Tibial nerve (tissue), 4 donors: ENCODE results near the gene CYP27A1. TPM values are rescaled to one million over a fixed set of nuclear protein-coding genes. Genes with fewer than 3 reads are reported as not detected.

Experiments
- DNase-seq, 2 donors: peaks; one replicate each; pipeline ENCODE4 v3.0.0-alpha.2; 2019; ENCODE audit warnings: low spot score in 2 of 2
- H3K27ac ChIP-seq, 4 donors: fragments of 200-600 bp; sonication (generic) in 3 of 4; one replicate each; pipeline ENCODE4 v1.5.1; 2017 to 2019; ENCODE audit warnings: mild to moderate bottlenecking in 1 of 4
- H3K27me3 ChIP-seq, 2 donors: fragments of 200-600 bp; sonication (generic) in 1 of 2; one replicate each; pipeline versions ENCODE4 v1.5.1 to v1.6.0; 2017 to 2019
- H3K36me3 ChIP-seq, 3 donors: fragments of 200-600 bp; sonication (generic); one replicate each; pipeline ENCODE4 v1.5.1; 2018 to 2019
- H3K4me1 ChIP-seq, 4 donors: fragments of 200-600 bp; sonication (generic) in 3 of 4; one replicate each; pipeline ENCODE4 v1.5.1; 2017 to 2019
- H3K4me3 ChIP-seq, 4 donors: fragments of 200-600 bp; sonication (generic) in 3 of 4; one replicate each; pipeline ENCODE4 v1.5.1; 2017 to 2019; ENCODE audit warnings: mild to moderate bottlenecking in 1 of 4, moderate library complexity in 1 of 4
- H3K9me3 ChIP-seq, 4 donors: fragments of 200-600 bp; sonication (generic) in 3 of 4; one replicate each; pipeline ENCODE4 v1.5.1; 2017 to 2019
- EP300 ChIP-seq, 2 donors: sonication (generic); formaldehyde crosslinking; IDR thresholded peaks; one replicate each; pipeline ENCODE4 v1.6.1; 2017; ENCODE audit warnings: antibody characterized with exemption in 2 of 2, mild to moderate bottlenecking in 1 of 2
- POLR2A ChIP-seq, 2 donors: fragments of 450-650 bp; IDR thresholded peaks; one replicate each; pipeline ENCODE4 v1.6.1; 2017; ENCODE audit warnings: antibody characterized with exemption in 2 of 2, mild to moderate bottlenecking in 2 of 2, moderate library complexity in 2 of 2
- WGBS, 2 donors: methylation state at CpG; one replicate each; pipeline ENCODE4 v1.1.5; 2018; 5-methylcytosine and 5-hydroxymethylcytosine counted together
- total RNA-seq, 4 donors: library from RNA; depleted of rRNA; stranded (reverse); fragments of >200 nt; gene quantifications; one replicate each; pipeline ENCODE4 v1.1.0, GENCODE V29; 2016
- TF ChIP-seq, protein P1 (sequence below), 5 experiments: fragments of 200-600 bp in 3 of 5; fragments of 450-650 bp in 2 of 5; sonication (generic) in 3 of 5; IDR thresholded peaks; one replicate each; pipeline ENCODE4 v1.5.1; 2016 to 2019; ENCODE audit warnings: antibody characterized with exemption in 5 of 5, mild to moderate bottlenecking in 3 of 5, moderate library complexity in 2 of 5

The CYP27A1 gene
- total RNA-seq, 4 donors from 2014 or later, result 57.6 to 92.4 (median 78.9) TPM

DNA sequence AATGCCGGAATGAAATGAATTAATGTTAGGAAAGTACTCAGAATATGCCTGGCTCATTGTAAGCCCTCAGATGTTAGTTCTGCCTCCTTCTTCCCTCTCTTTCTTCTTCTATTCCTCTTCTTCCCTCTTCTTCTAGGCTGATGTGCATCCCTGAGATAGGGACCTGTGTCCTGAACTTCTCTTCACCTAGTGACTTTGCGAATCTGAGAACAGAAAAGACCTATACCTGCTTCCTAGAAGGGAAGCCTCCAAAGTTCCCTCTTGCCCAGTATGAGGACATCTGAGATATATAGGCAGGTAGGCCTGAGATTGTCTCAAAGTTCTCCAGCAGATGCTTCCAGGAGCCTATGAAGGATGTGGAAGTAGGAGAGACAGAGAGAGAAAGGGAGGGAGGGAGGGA lies 8.1 kb upstream of the CYP27A1 start:
- peaks cover 0 to 3% (median 0%) of the 10 kb centered on the region in 4 donors for H3K9me3 ChIP-seq
- H3K4me1 ChIP-seq, result no peaks in the 10 kb centered on the region
- H3K27me3 ChIP-seq, result no peaks in the 10 kb centered on the region
- DNase-seq, result no peak
- 95 to 98% methylated on average over 2 of the region's 2 CpGs for WGBS, 2 donors
- no peak overlapping the region for H3K27ac ChIP-seq
- no peak overlapping the region for H3K4me3 ChIP-seq
- H3K36me3 ChIP-seq, result no peaks in the 10 kb centered on the region
- no peak for TF ChIP-seq EP300 (IDR thresholded peaks at IDR 0.05)

DNA sequence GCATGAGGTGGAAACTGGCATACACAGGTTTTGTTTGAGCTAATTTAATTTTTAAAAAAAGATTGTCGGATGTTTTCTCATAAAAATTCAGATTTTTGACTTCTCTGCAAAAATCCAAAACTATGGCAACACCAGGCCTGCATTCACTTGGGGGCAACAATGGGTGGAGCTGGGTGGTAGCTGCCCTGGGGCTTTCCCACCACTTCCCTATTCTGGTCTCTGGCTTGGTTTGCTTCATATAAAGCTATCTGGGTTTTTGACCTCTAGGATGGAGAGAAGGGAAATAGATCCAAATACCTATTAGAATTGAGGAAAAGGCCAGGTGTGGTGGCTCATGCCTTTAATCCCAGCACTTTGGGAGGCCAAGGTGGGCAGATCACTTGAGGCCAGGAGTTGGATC lies 5.5 kb upstream of the CYP27A1 start:
- Histone ChIP-seq H3K9me3 (peaks cover 0 to 3% (median 0%) of the 10 kb centered on the region in 4 donors), H3K4me3 (no peak overlapping the region), H3K27me3 (no peaks in the 10 kb centered on the region), H3K36me3 (no peaks in the 10 kb centered on the region), H3K27ac (no peak overlapping the region), H3K4me1 (peaks cover 0 to 10% (median 7%) of the 10 kb centered on the region in 4 donors)
- TF ChIP-seq EP300 (IDR thresholded peaks at IDR 0.05) (no peak), POLR2A (IDR thresholded peaks at IDR 0.05) (no peak)
- TF ChIP-seq, protein P1, sequence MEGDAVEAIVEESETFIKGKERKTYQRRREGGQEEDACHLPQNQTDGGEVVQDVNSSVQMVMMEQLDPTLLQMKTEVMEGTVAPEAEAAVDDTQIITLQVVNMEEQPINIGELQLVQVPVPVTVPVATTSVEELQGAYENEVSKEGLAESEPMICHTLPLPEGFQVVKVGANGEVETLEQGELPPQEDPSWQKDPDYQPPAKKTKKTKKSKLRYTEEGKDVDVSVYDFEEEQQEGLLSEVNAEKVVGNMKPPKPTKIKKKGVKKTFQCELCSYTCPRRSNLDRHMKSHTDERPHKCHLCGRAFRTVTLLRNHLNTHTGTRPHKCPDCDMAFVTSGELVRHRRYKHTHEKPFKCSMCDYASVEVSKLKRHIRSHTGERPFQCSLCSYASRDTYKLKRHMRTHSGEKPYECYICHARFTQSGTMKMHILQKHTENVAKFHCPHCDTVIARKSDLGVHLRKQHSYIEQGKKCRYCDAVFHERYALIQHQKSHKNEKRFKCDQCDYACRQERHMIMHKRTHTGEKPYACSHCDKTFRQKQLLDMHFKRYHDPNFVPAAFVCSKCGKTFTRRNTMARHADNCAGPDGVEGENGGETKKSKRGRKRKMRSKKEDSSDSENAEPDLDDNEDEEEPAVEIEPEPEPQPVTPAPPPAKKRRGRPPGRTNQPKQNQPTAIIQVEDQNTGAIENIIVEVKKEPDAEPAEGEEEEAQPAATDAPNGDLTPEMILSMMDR (IDR thresholded peaks at IDR 0.05), result no peak
- 96 to 97% methylated on average over 1 of the region's 1 CpG for WGBS, 2 donors
- DNase-seq, result no peak

DNA sequence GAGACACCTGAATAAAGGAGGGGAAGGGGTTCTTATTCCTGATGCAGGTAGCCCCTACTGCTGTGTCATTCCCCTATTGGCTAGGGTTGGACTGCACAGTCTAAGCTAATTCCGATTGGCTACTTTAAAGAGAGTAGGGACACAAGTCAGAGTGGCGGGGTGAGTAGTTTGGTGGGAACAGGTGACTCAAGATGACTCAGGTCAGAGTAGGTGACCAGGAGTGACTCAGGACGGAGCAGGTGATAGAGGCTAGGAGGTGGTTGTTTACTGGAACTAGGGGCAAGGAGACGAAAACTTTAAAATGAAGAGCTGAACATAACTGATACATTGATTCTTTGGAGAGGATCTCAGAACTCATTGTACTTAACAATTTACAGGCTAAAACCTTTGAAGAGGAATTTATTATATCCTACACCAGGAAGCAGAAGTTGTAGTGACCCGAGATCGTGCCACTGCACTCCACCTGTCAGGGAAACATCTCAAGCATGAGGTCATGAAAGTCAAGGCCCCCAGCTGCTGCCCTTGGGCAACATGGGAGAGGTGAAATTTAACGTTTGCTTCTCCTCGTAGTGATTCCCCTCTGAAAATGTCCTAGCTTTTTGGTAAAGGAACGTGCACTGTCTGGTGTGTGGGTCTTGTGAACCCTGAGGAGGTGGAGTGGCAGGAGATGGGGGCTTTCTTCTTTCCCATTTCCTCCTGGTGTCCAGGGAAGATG lies 4.5 kb upstream of the CYP27A1 start:
- WGBS, 2 donors, result 95 to 97% methylated on average over 9 of the region's 9 CpGs
- Histone ChIP-seq H3K9me3 (peaks cover 0 to 3% (median 0%) of the 10 kb centered on the region in 4 donors), H3K27ac (no peak overlapping the region), H3K4me3 (no peak overlapping the region), H3K4me1 (peaks cover 0 to 11% (median 7%) of the 10 kb centered on the region in 4 donors), H3K36me3 (no peaks in the 10 kb centered on the region), H3K27me3 (no peaks in the 10 kb centered on the region)
- TF ChIP-seq, protein P1 (IDR thresholded peaks at IDR 0.05), result no peak
- TF ChIP-seq POLR2A (IDR thresholded peaks at IDR 0.05) (no peak), EP300 (IDR thresholded peaks at IDR 0.05) (no peak)
- no peak for DNase-seq

DNA sequence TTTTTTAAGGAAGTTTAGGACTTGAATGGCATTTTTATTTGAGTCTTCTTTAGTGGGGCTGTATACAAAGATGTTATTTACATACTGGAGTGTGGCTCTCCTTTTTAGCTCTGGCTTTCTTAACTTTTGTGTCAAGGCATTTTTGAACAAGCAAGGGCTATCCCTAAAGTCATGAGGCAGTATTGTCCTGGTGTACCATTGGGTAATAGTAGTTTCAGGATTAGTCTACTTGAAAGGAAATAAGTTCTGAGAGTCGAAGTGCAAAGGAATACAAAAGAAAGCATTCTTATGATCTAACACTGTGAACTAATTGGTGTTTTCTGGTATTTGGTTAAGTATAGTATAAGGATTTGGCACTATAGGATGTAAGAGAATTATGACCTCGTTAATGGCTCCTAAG lies 1.9 kb upstream of the CYP27A1 start:
- no peak for TF ChIP-seq EP300 (IDR thresholded peaks at IDR 0.05)
- no peak for TF ChIP-seq POLR2A (IDR thresholded peaks at IDR 0.05)
- TF ChIP-seq, protein P1 (IDR thresholded peaks at IDR 0.05), result no peak
- H3K27ac ChIP-seq, result no peak overlapping the region
- peaks cover 0 to 35% (median 8%) of the 10 kb centered on the region in 4 donors for H3K4me1 ChIP-seq
- H3K36me3 ChIP-seq, result no peaks in the 10 kb centered on the region
- peaks cover 0 to 3% (median 0%) of the 10 kb centered on the region in 4 donors for H3K9me3 ChIP-seq
- WGBS, 2 donors, result 81 to 86% methylated on average over 2 of the region's 2 CpGs
- H3K4me3 ChIP-seq, result no peak overlapping the region
- DNase-seq, result no peak
- H3K27me3 ChIP-seq, result no peaks in the 10 kb centered on the region

DNA sequence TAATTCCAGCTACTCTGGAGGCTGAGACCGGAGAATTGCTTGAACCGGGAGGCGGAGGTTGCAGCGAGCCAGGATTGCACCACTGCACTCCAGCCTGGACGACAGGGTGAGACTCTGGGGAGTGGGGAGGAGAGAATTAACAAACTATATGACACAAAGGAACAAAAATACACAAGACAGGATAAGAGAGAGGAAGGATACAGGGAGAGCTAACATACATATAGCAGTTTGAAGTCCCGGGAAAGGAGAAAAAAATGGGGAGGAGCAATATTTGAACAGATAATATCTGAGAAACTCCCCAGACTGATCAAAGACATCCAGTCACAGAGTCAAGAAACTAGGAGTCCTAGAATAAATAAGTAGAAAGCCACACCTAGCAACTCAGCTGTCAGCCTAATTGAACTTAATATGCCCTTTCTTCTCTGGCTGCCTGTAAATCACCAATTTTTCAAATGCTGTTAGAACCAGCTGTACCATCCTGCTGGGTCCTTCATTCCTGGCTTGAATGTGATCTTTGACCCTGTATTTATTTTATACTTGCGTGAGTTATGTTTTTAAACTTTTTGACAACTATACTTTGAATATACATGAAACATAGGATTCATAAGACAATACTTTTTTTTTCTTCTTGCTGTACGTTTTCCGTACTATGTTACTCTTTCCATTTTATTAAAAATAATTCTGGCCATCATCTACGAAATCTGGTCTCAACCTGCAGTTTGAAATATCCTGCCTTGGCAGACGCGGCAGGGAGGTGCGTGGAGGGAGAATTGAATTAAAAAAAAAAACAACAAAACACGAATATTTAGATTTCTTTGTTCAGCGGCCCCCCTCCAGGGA lies 876 bp upstream of the CYP27A1 start:
- TF ChIP-seq EP300 (IDR thresholded peaks at IDR 0.05) (no peak), POLR2A (IDR thresholded peaks at IDR 0.05) (no peak)
- TF ChIP-seq, protein P1 (IDR thresholded peaks at IDR 0.05), result no peak
- H3K36me3 ChIP-seq, result no peaks in the 10 kb centered on the region
- DNase-seq, result no peak
- H3K4me3 ChIP-seq, result peak overlapping the region; percentile 60 to 91 (median 74)
- no peaks in the 10 kb centered on the region for H3K27me3 ChIP-seq
- peaks cover 0 to 3% (median 0%) of the 10 kb centered on the region in 4 donors for H3K9me3 ChIP-seq
- peaks cover 0 to 45% (median 10%) of the 10 kb centered on the region in 4 donors for H3K4me1 ChIP-seq
- H3K27ac ChIP-seq, result peak overlapping the region; percentile 85 to 94 (median 90)
- 32 to 34% methylated on average over 15 of the region's 15 CpGs for WGBS, 2 donors
